Adipocyte (in vitro differentiated cells): ENCODE measurements around the gene FSCN2.

ENCODE experiments used
- DNase-seq: peaks from one replicate; pipeline ENCODE4 v3.0.0-alpha.2; 2015; ENCODE audit warnings: low read depth
- H3K27me3 ChIP-seq: replicated peaks from 2 replicates; pipeline ENCODE4 v1.7.0; 2013; ENCODE audit warnings: mild to moderate bottlenecking, low read length, moderate library complexity; ENCODE audit not compliant: control insufficient read depth, insufficient read depth
- H3K36me3 ChIP-seq: 2 replicates; pipeline ENCODE4 v1.7.0; 2013; ENCODE audit warnings: low read length, mild to moderate bottlenecking, moderate library complexity; ENCODE audit not compliant: control insufficient read depth, insufficient read depth, severe bottlenecking
- H3K4me1 ChIP-seq: 2 replicates; pipeline ENCODE4 v1.7.0; 2013; ENCODE audit warnings: mild to moderate bottlenecking, low read length, moderate library complexity; ENCODE audit not compliant: control insufficient read depth, insufficient read depth
- H3K4me3 ChIP-seq: 2 replicates; pipeline ENCODE4 v1.7.0; 2013; ENCODE audit warnings: mild to moderate bottlenecking, low read length, moderate library complexity
- H3K9ac ChIP-seq: 2 replicates; pipeline ENCODE4 v1.7.0; 2013; ENCODE audit warnings: mild to moderate bottlenecking, low read length, moderate library complexity
- H3K9me3 ChIP-seq: 2 replicates; pipeline ENCODE4 v1.7.0; 2013; ENCODE audit warnings: mild to moderate bottlenecking, low read length, moderate library complexity; ENCODE audit not compliant: control insufficient read depth

FSCN2 gene

GRCh38 chr17:81493198-81494038, 34.8 kb upstream of the FSCN2 start:
- Histone ChIP-seq H3K4me3 (no peak overlapping the region), H3K9me3 (no peaks in the 10 kb centered on the region), H3K9ac (no peak overlapping the region), H3K36me3 (no peaks in the 10 kb centered on the region), H3K4me1 (peaks cover 2% of the 10 kb centered on the region), H3K27me3 (peaks cover 32% of the 10 kb centered on the region)
- no peak for DNase-seq

- DNase-seq: no peak
- H3K9me3 ChIP-seq: no peaks in the 10 kb centered on the region
- H3K4me3 ChIP-seq: no peak overlapping the region
- H3K27me3 ChIP-seq: peaks cover 30% of the 10 kb centered on the region
- H3K4me1 ChIP-seq: no peaks in the 10 kb centered on the region
- H3K36me3 ChIP-seq: no peaks in the 10 kb centered on the region
- H3K9ac ChIP-seq: no peak overlapping the region
These were observed 33.4 kb upstream of the FSCN2 start for GRCh38 chr17:81494626-81495377.

- H3K4me1 ChIP-seq: no peaks in the 10 kb centered on the region
- H3K36me3 ChIP-seq: no peaks in the 10 kb centered on the region
- DNase-seq: no peak
- H3K9ac ChIP-seq: no peak overlapping the region
- H3K9me3 ChIP-seq: no peaks in the 10 kb centered on the region
- H3K27me3 ChIP-seq: peaks cover 8% of the 10 kb centered on the region
- H3K4me3 ChIP-seq: no peak overlapping the region
These were observed 29.1 kb upstream of the FSCN2 start for GRCh38 chr17:81498953-81499600.

- H3K36me3 ChIP-seq: no peaks in the 10 kb centered on the region
- H3K9me3 ChIP-seq: no peaks in the 10 kb centered on the region
- H3K4me1 ChIP-seq: no peaks in the 10 kb centered on the region
- H3K9ac ChIP-seq: no peak overlapping the region
- DNase-seq: no peak
- H3K27me3 ChIP-seq: peaks cover 5% of the 10 kb centered on the region
- no peak overlapping the region for H3K4me3 ChIP-seq
These were observed 28.6 kb upstream of the FSCN2 start for GRCh38 chr17:81499601-81499970.

- H3K27me3 ChIP-seq: peaks cover 3% of the 10 kb centered on the region
- no peak for DNase-seq
- no peak overlapping the region for H3K9ac ChIP-seq
- H3K9me3 ChIP-seq: no peaks in the 10 kb centered on the region
- no peaks in the 10 kb centered on the region for H3K36me3 ChIP-seq
- H3K4me1 ChIP-seq: no peaks in the 10 kb centered on the region
- H3K4me3 ChIP-seq: no peak overlapping the region
These were observed 28.1 kb upstream of the FSCN2 start for GRCh38 chr17:81500047-81500446.

GRCh38 chr17:81502471-81503017, 25.6 kb upstream of the FSCN2 start:
- Histone ChIP-seq H3K27me3 (no peaks in the 10 kb centered on the region), H3K4me3 (no peak overlapping the region), H3K9me3 (no peaks in the 10 kb centered on the region), H3K4me1 (no peaks in the 10 kb centered on the region), H3K36me3 (no peaks in the 10 kb centered on the region), H3K9ac (no peak overlapping the region)
- no peak for DNase-seq

GRCh38 chr17:81503619-81504018, 24.6 kb upstream of the FSCN2 start:
- Histone ChIP-seq H3K4me1 (peaks cover under 1% of the 10 kb centered on the region), H3K27me3 (no peaks in the 10 kb centered on the region), H3K36me3 (peaks cover 2% of the 10 kb centered on the region), H3K4me3 (no peak overlapping the region), H3K9ac (no peak overlapping the region), H3K9me3 (no peaks in the 10 kb centered on the region)
- DNase-seq: no peak

- peak; percentile 34 for DNase-seq
- Histone ChIP-seq H3K4me3 (peak overlapping the region; percentile 87), H3K9ac (peak overlapping the region; percentile 97), H3K9me3 (no peaks in the 10 kb centered on the region), H3K4me1 (peaks cover 30% of the 10 kb centered on the region), H3K27me3 (no peaks in the 10 kb centered on the region), H3K36me3 (peaks cover 33% of the 10 kb centered on the region)
These were observed 19.5 kb upstream of the FSCN2 start for GRCh38 chr17:81508639-81509206.

GRCh38 chr17:81509207-81509971, 18.8 kb upstream of the FSCN2 start:
- peak overlapping the region; percentile 97 for H3K9ac ChIP-seq
- H3K4me1 ChIP-seq: peaks cover 34% of the 10 kb centered on the region
- H3K9me3 ChIP-seq: no peaks in the 10 kb centered on the region
- peaks cover 33% of the 10 kb centered on the region for H3K36me3 ChIP-seq
- H3K4me3 ChIP-seq: peak overlapping the region; percentile 87
- H3K27me3 ChIP-seq: no peaks in the 10 kb centered on the region
- DNase-seq: peak; percentile 53

GRCh38 chr17:81509972-81510784, 18.0 kb upstream of the FSCN2 start:
- no peaks in the 10 kb centered on the region for H3K27me3 ChIP-seq
- H3K9ac ChIP-seq: peak overlapping the region; percentile 97
- H3K9me3 ChIP-seq: no peaks in the 10 kb centered on the region
- peaks cover 33% of the 10 kb centered on the region for H3K36me3 ChIP-seq
- H3K4me3 ChIP-seq: peak overlapping the region; percentile 87
- H3K4me1 ChIP-seq: peaks cover 34% of the 10 kb centered on the region
- peak; percentile 48 for DNase-seq
